Activated naive CD4-positive, alpha-beta T cell treated with anti-CD3 and anti-CD28 coated beads for 36 hours (primary cell): Measurements from ENCODE around the gene SAMD5. TPM values are rescaled to one million over a fixed set of nuclear protein-coding genes. Genes with fewer than 3 reads are reported as not detected.
"Not testable (repeated sequence)": the region's sequence is repeated elsewhere in the genome, so short reads cannot be mapped to it uniquely, and the experiment has no call there.

Experiments used
- CTCF ChIA-PET: fragments of 350-600 bp; sonication (Branson Sonifier 250); formaldehyde crosslinking; loops from one replicate; lab custom pipeline; 2021; ENCODE audit warnings: antibody characterized with exemption; lab: Charles Lee
- DNase-seq: peaks from one replicate; pipeline ENCODE4 v3.0.0-alpha.2; 2020
- H3K27ac Mint-ChIP-seq: one replicate; pipeline ENCODE4 v1.8.0; 2021; ENCODE audit warnings: mild to moderate bottlenecking, mixed read lengths
- H3K27me3 Mint-ChIP-seq: one replicate; pipeline ENCODE4 v1.8.0; 2021; ENCODE audit warnings: low read depth, mixed read lengths
- H3K36me3 Mint-ChIP-seq: one replicate; pipeline ENCODE4 v1.8.0; 2021; ENCODE audit warnings: low read depth, mixed read lengths
- H3K4me1 Mint-ChIP-seq: one replicate; pipeline ENCODE4 v1.8.0; 2021; ENCODE audit warnings: low read depth, mixed read lengths
- H3K4me3 Mint-ChIP-seq: one replicate; pipeline ENCODE4 v1.8.0; 2021; ENCODE audit warnings: mild to moderate bottlenecking, moderate library complexity, mixed read lengths
- H3K9me3 Mint-ChIP-seq: one replicate; pipeline ENCODE4 v1.8.0; 2021; ENCODE audit warnings: mixed read lengths
- intact Hi-C: fragments of 100-400 bp; cut with micrococcal nuclease; formaldehyde crosslinking; loops from one replicate; pipeline ENCODE4 v1.15.1; 2023
- total RNA-seq, 2 experiments: library from RNA; stranded (reverse); gene quantifications; one replicate each; pipeline ENCODE4 v1.2.3, GENCODE V29; 2021

The SAMD5 gene
- total RNA-seq, 2 experiments from 2014 or later: not detected

- CTCF ChIA-PET: no interaction called here
- Mint-ChIP-seq H3K27me3 (peaks cover 21% of the 10 kb centered on the region), H3K4me3 (no peak overlapping the region), H3K27ac (no peak overlapping the region), H3K36me3 (peaks cover 2% of the 10 kb centered on the region), H3K4me1 (peaks cover 11% of the 10 kb centered on the region), H3K9me3 (no peaks in the 10 kb centered on the region)
- no peak for DNase-seq
- intact Hi-C loops: no loop called here
Measured at GRCh38 chr6:147531321-147531720, 22.8 kb downstream of the SAMD5 start.

- no peak for DNase-seq
- peaks cover 11% of the 10 kb centered on the region for H3K4me1 Mint-ChIP-seq
- no peaks in the 10 kb centered on the region for H3K9me3 Mint-ChIP-seq
- H3K36me3 Mint-ChIP-seq: peaks cover 2% of the 10 kb centered on the region
- H3K27me3 Mint-ChIP-seq: peaks cover 21% of the 10 kb centered on the region
- no peak overlapping the region for H3K4me3 Mint-ChIP-seq
- intact Hi-C loops: no loop called here
- CTCF ChIA-PET: no interaction called here
- no peak overlapping the region for H3K27ac Mint-ChIP-seq
Measured at GRCh38 chr6:147534116-147534860, 25.8 kb downstream of the SAMD5 start.

GRCh38 chr6:147538821-147539220, 30.3 kb downstream of the SAMD5 start:
- H3K4me1 Mint-ChIP-seq: no peaks in the 10 kb centered on the region
- H3K27me3 Mint-ChIP-seq: peaks cover 8% of the 10 kb centered on the region
- no peak overlapping the region for H3K4me3 Mint-ChIP-seq
- no peaks in the 10 kb centered on the region for H3K36me3 Mint-ChIP-seq
- intact Hi-C loops: no loop called here
- no peak overlapping the region for H3K27ac Mint-ChIP-seq
- H3K9me3 Mint-ChIP-seq: peaks cover 5% of the 10 kb centered on the region
- no peak for DNase-seq
- CTCF ChIA-PET: no interaction called here

- CTCF ChIA-PET: no interaction called here
- H3K27ac Mint-ChIP-seq: no peak overlapping the region
- H3K4me1 Mint-ChIP-seq: no peaks in the 10 kb centered on the region
- DNase-seq: no peak
- H3K36me3 Mint-ChIP-seq: no peaks in the 10 kb centered on the region
- H3K4me3 Mint-ChIP-seq: no peak overlapping the region
- H3K27me3 Mint-ChIP-seq: peaks cover 2% of the 10 kb centered on the region
- intact Hi-C loops: no loop called here
- H3K9me3 Mint-ChIP-seq: peaks cover 5% of the 10 kb centered on the region
Measured at GRCh38 chr6:147540075-147540474, 31.6 kb downstream of the SAMD5 start.

- CTCF ChIA-PET, H3K9me3 Mint-ChIP-seq, H3K36me3 Mint-ChIP-seq, intact Hi-C loops, H3K27me3 Mint-ChIP-seq, DNase-seq, H3K27ac Mint-ChIP-seq, H3K4me3 Mint-ChIP-seq, H3K4me1 Mint-ChIP-seq: not testable (repeated sequence)
Measured at GRCh38 chr6:147542436-147542835, 33.9 kb downstream of the SAMD5 start.

- peaks cover 5% of the 10 kb centered on the region for H3K9me3 Mint-ChIP-seq
- H3K4me3 Mint-ChIP-seq: no peak overlapping the region
- no peaks in the 10 kb centered on the region for H3K36me3 Mint-ChIP-seq
- H3K4me1 Mint-ChIP-seq: no peaks in the 10 kb centered on the region
- DNase-seq: no peak
- peaks cover 3% of the 10 kb centered on the region for H3K27me3 Mint-ChIP-seq
- intact Hi-C loops: no loop called here
- CTCF ChIA-PET: no interaction called here
- H3K27ac Mint-ChIP-seq: no peak overlapping the region
Measured at GRCh38 chr6:147544420-147544819, 35.9 kb downstream of the SAMD5 start.

- Mint-ChIP-seq H3K36me3 (no peaks in the 10 kb centered on the region), H3K4me3 (no peak overlapping the region), H3K4me1 (no peaks in the 10 kb centered on the region), H3K9me3 (peaks cover 5% of the 10 kb centered on the region), H3K27ac (no peak overlapping the region), H3K27me3 (peaks cover 8% of the 10 kb centered on the region)
- DNase-seq: no peak
- intact Hi-C loops: no loop called here
- CTCF ChIA-PET: no interaction called here
Measured at GRCh38 chr6:147546501-147547368, 38.2 kb downstream of the SAMD5 start.

GRCh38 chr6:147547369-147547902, 38.9 kb downstream of the SAMD5 start:
- Mint-ChIP-seq H3K36me3 (no peaks in the 10 kb centered on the region), H3K4me1 (no peaks in the 10 kb centered on the region), H3K4me3 (no peak overlapping the region), H3K9me3 (peaks cover under 1% of the 10 kb centered on the region), H3K27ac (no peak overlapping the region), H3K27me3 (peaks cover 8% of the 10 kb centered on the region)
- DNase-seq: no peak
- intact Hi-C loops: no loop called here
- CTCF ChIA-PET: no interaction called here

GRCh38 chr6:147548921-147549475, 40.5 kb downstream of the SAMD5 start:
- no peak for DNase-seq
- Mint-ChIP-seq H3K4me3 (no peak overlapping the region), H3K4me1 (no peaks in the 10 kb centered on the region), H3K27me3 (peaks cover 8% of the 10 kb centered on the region), H3K27ac (no peak overlapping the region), H3K36me3 (no peaks in the 10 kb centered on the region), H3K9me3 (no peaks in the 10 kb centered on the region)
- CTCF ChIA-PET: no interaction called here
- intact Hi-C loops: no loop called here

GRCh38 chr6:147549531-147549930, 41.0 kb downstream of the SAMD5 start:
- intact Hi-C loops: no loop called here
- CTCF ChIA-PET: no interaction called here

GRCh38 chr6:147551976-147552375, 43.5 kb downstream of the SAMD5 start:
- H3K9me3 Mint-ChIP-seq: no peaks in the 10 kb centered on the region
- peaks cover 8% of the 10 kb centered on the region for H3K27me3 Mint-ChIP-seq
- H3K4me3 Mint-ChIP-seq: no peak overlapping the region
- intact Hi-C loops: no loop called here
- no peaks in the 10 kb centered on the region for H3K4me1 Mint-ChIP-seq
- H3K27ac Mint-ChIP-seq: no peak overlapping the region
- H3K36me3 Mint-ChIP-seq: no peaks in the 10 kb centered on the region
- CTCF ChIA-PET: no interaction called here
- DNase-seq: no peak

More at GRCh38 chr6:147549531-147549930, 41.0 kb downstream of the SAMD5 start:
- DNase-seq: no peak
- Mint-ChIP-seq H3K4me1 (no peaks in the 10 kb centered on the region), H3K27me3 (peaks cover 8% of the 10 kb centered on the region), H3K27ac (no peak overlapping the region), H3K9me3 (no peaks in the 10 kb centered on the region), H3K4me3 (no peak overlapping the region), H3K36me3 (no peaks in the 10 kb centered on the region)

- H3K27ac Mint-ChIP-seq: no peak overlapping the region
- H3K4me3 Mint-ChIP-seq: no peak overlapping the region
- H3K4me1 Mint-ChIP-seq: no peaks in the 10 kb centered on the region
- H3K27me3 Mint-ChIP-seq: peaks cover 8% of the 10 kb centered on the region
- H3K36me3 Mint-ChIP-seq: no peaks in the 10 kb centered on the region
- H3K9me3 Mint-ChIP-seq: no peaks in the 10 kb centered on the region
- CTCF ChIA-PET: no interaction called here
- intact Hi-C loops: no loop called here
- no peak for DNase-seq
Measured at GRCh38 chr6:147553099-147553498, 44.6 kb downstream of the SAMD5 start.
